GM12878 (cell line): ENCODE measurements around the gene TRAPPC6A. TPM values are rescaled to one million over a fixed set of nuclear protein-coding genes. Genes with fewer than 3 reads are reported as not detected.

Experiments
- ATAC-seq: fragments of 200-7000 bp; cut with Tn5 transposase; 3 replicates; pipeline ENCODE4 v1.9.1; 2020; ENCODE audit warnings: mild to moderate bottlenecking, moderate library complexity
- BruUV-seq: library from RNA; stranded (reverse); fragments of 400-500 nt; replicated peaks from 2 replicates; lab custom pipeline; 2021; lab: Mats Ljungman, UMichigan
- CTCF ChIA-PET: fragments of 300-600 bp; sonication (Branson Sonifier 250); formaldehyde crosslinking; extraction: SDS; loops from one replicate; lab custom pipeline; 2021; ENCODE audit warnings: inconsistent platforms; lab: Yijun Ruan, JAX
- POLR2A ChIA-PET: fragments of 350-600 bp; formaldehyde crosslinking; extraction: SDS; loops from one replicate; lab custom pipeline; 2021; ENCODE audit warnings: inconsistent platforms; lab: Charles Lee
- RAD21 ChIA-PET: fragments of 300-600 bp; sonication (Branson Sonifier 250); formaldehyde crosslinking; loops from one replicate; lab custom pipeline; 2023; ENCODE audit warnings: antibody characterized with exemption; ENCODE audit not compliant: unreplicated experiment; lab: Charles Lee
- SMC1A ChIA-PET: fragments of 300-600 bp; sonication (Branson Sonifier 250); formaldehyde crosslinking; loops from one replicate; lab custom pipeline; 2023; ENCODE audit not compliant: unreplicated experiment, uncharacterized antibody; lab: Charles Lee
- DNase-seq: peaks from one replicate; pipeline ENCODE4 v3.0.0-alpha.2; 2011; ENCODE audit warnings: low read depth, low spot score
- FAIRE-seq: peaks from 3 replicates; lab custom pipeline; 2011; peaks lifted over from hg19 to GRCh38; lab: Jason Lieb, UNC
- H2AFZ ChIP-seq: 2 replicates; pipeline ENCODE4 v1.6.0; 2011; ENCODE audit warnings: low read depth, low read length, control low read depth; ENCODE audit not compliant: control insufficient read depth
- H3K27ac ChIP-seq: 2 replicates; pipeline ENCODE4 v1.5.1; 2011; ENCODE audit warnings: control low read depth; ENCODE audit not compliant: control insufficient read depth, insufficient read depth
- H3K27me3 ChIP-seq, 2 experiments: replicated peaks in 1 of 2; 2 replicates each; pipeline versions ENCODE4 v1.6.0 to v1.6.1; 2011; ENCODE audit warnings: low read length in 1 of 2; ENCODE audit not compliant: control insufficient read depth in 2 of 2, insufficient read depth in 2 of 2
- H3K36me3 ChIP-seq, 2 experiments: 2 replicates each; pipeline ENCODE4 v1.5.1; 2011; ENCODE audit warnings: low read length in 1 of 2; ENCODE audit not compliant: control insufficient read depth in 2 of 2, insufficient read depth in 2 of 2
- H3K4me1 ChIP-seq: 2 replicates; pipeline ENCODE4 v1.6.1; 2011; ENCODE audit warnings: mild to moderate bottlenecking, low read length, moderate library complexity, mixed read lengths; ENCODE audit not compliant: control insufficient read depth, insufficient read depth
- H3K4me2 ChIP-seq: 2 replicates; pipeline ENCODE4 v1.6.0; 2011; ENCODE audit warnings: control low read depth; ENCODE audit not compliant: control insufficient read depth, insufficient read depth
- H3K4me3 ChIP-seq: fragments of 200-600 bp; sonication (generic); 2 replicates; pipeline ENCODE4 v1.5.1; 2016
- H3K79me2 ChIP-seq: 2 replicates; pipeline ENCODE4 v1.6.0; 2011; ENCODE audit warnings: low read length; ENCODE audit not compliant: control insufficient read depth, insufficient read depth
- H3K9ac ChIP-seq: 2 replicates; pipeline ENCODE4 v1.8.0; 2011; ENCODE audit warnings: low read length, control low read depth, mixed read lengths; ENCODE audit not compliant: control insufficient read depth, insufficient read depth
- H3K9me3 ChIP-seq: replicated peaks from 3 replicates; pipeline ENCODE4 v1.5.1; 2011; ENCODE audit warnings: mild to moderate bottlenecking, low read length; ENCODE audit not compliant: control insufficient read depth, insufficient read depth
- H4K20me1 ChIP-seq: 2 replicates; pipeline ENCODE4 v1.6.0; 2011; ENCODE audit not compliant: control insufficient read depth, insufficient read depth
- IKZF2 ChIP-seq, 2 experiments: fragments of 450-650 bp; IDR thresholded peaks; 2 replicates each; pipeline ENCODE4 v1.6.1; 2017; ENCODE audit warnings: mild to moderate bottlenecking in 2 of 2, moderate library complexity in 2 of 2
- KLF5 ChIP-seq: fragments of 450-650 bp; IDR thresholded peaks from 2 replicates; pipeline ENCODE4 v1.6.1; 2014; ENCODE audit warnings: mild to moderate bottlenecking; ENCODE audit not compliant: partially characterized antibody
- NBN ChIP-seq: fragments of 450-650 bp; IDR thresholded peaks from 2 replicates; pipeline ENCODE4 v1.6.1; 2016
- NFYA ChIP-seq: IDR thresholded peaks from 2 replicates; pipeline ENCODE4 v1.6.1; 2011; ENCODE audit warnings: low read depth, mild to moderate bottlenecking, low read length, improper control_type of control experiment, borderline replicate concordance
- PAX5 ChIP-seq: IDR thresholded peaks from 2 replicates; pipeline ENCODE4 v1.6.1; 2011; ENCODE audit warnings: low read depth, low read length, borderline replicate concordance
- POLR2A ChIP-seq: IDR thresholded peaks from 2 replicates; pipeline ENCODE4 v1.6.1; 2011; ENCODE audit warnings: low read depth, mild to moderate bottlenecking, low read length
- RAD21 ChIP-seq: IDR thresholded peaks from 2 replicates; pipeline ENCODE4 v1.6.1; 2011; ENCODE audit warnings: mild to moderate bottlenecking, low read depth, low read length, moderate library complexity; ENCODE audit not compliant: insufficient read depth
- SIX5 ChIP-seq: IDR thresholded peaks from 2 replicates; pipeline ENCODE4 v1.6.1; 2011; ENCODE audit warnings: mild to moderate bottlenecking, low read depth, low read length, moderate library complexity; ENCODE audit not compliant: severe bottlenecking
- SKIL ChIP-seq: fragments of 450-650 bp; IDR thresholded peaks from 2 replicates; pipeline ENCODE4 v1.6.1; 2017; ENCODE audit warnings: mild to moderate bottlenecking, low read depth, inconsistent platforms; ENCODE audit not compliant: poor library complexity, severe bottlenecking
- TCF3 ChIP-seq: IDR thresholded peaks from 2 replicates; pipeline ENCODE4 v1.6.1; 2012; ENCODE audit warnings: low read depth, mild to moderate bottlenecking, low read length, borderline replicate concordance; ENCODE audit not compliant: insufficient read depth
- WRNIP1 ChIP-seq: IDR thresholded peaks from 2 replicates; pipeline ENCODE4 v1.6.1; 2011; ENCODE audit warnings: low read depth, low read length, improper control_type of control experiment, borderline replicate concordance
- ZBTB4 ChIP-seq: fragments of 450-650 bp; formaldehyde crosslinking; IDR thresholded peaks from 2 replicates; pipeline ENCODE4 v1.4.0; 2022; ENCODE audit warnings: mild to moderate bottlenecking, moderate library complexity
- ZNF207 ChIP-seq: fragments of 450-650 bp; IDR thresholded peaks from 2 replicates; pipeline ENCODE4 v1.6.1; 2014; ENCODE audit warnings: antibody characterized with exemption, mild to moderate bottlenecking, borderline replicate concordance
- ZNF217 ChIP-seq: fragments of 450-650 bp; IDR thresholded peaks from 2 replicates; pipeline ENCODE4 v1.6.1; 2017; ENCODE audit warnings: antibody characterized with exemption, mild to moderate bottlenecking
- WGBS: methylation state at CpG from one replicate; pipeline ENCODE4 v1.1.6; 2016; ENCODE audit warnings: low lambda C conversion rate; ENCODE audit not compliant: insufficient replicate concordance, insufficient coverage; ENCODE audit errors: missing lambda C conversion rate; 5-methylcytosine and 5-hydroxymethylcytosine counted together
- in situ Hi-C: fragments of 300-500 bp; cut with MboI; formaldehyde crosslinking; loops from 9 replicates; pipeline ENCODE4 v1.14.3; 2018; ENCODE audit warnings: mixed read lengths
- intact Hi-C: fragments of 100-400 bp; cut with micrococcal nuclease; formaldehyde crosslinking; loops from one replicate; pipeline ENCODE4 v1.14.2; 2022; ENCODE audit not compliant: unreplicated experiment
- polyA plus RNA-seq, 11 experiments: library from polyadenylated mRNA; depleted of rRNA in 4 of 11; unstranded in 6 of 11; stranded (reverse) in 5 of 11; fragments of >200 nt; fragmentation: Nextera tagmentation in 4 of 11; fragmentation: Illumina TruSeq in 1 of 11; extraction: Ambion mirVana in 4 of 11; extraction: Trizol in 1 of 11; gene quantifications; 1 replicate in 1 of 11; 2 replicates in 10 of 11; pipeline versions ENCODE4 v1.2.1 to v1.2.3, GENCODE V29; 2011 to 2016; ENCODE audit warnings: inconsistent platforms in 2 of 11, missing spikeins in 2 of 11, low read depth in 1 of 11
- total RNA-seq, 4 experiments: library from RNA; depleted of rRNA in 3 of 4; stranded (reverse); fragments of >200 nt in 3 of 4; fragmentation: Illumina TruSeq in 1 of 4; extraction: Trizol in 1 of 4; gene quantifications; 2 replicates each; pipeline versions ENCODE4 v1.2.1 to v1.2.3, GENCODE V29; 2013 to 2021

TRAPPC6A gene
- total and polyA plus RNA-seq, 10 of the 15 experiments (the other 5 are each of a cell fraction or from before 2014, with no cell fraction given): 1.8 to 83.9 (median 35.8) TPM

DNA sequence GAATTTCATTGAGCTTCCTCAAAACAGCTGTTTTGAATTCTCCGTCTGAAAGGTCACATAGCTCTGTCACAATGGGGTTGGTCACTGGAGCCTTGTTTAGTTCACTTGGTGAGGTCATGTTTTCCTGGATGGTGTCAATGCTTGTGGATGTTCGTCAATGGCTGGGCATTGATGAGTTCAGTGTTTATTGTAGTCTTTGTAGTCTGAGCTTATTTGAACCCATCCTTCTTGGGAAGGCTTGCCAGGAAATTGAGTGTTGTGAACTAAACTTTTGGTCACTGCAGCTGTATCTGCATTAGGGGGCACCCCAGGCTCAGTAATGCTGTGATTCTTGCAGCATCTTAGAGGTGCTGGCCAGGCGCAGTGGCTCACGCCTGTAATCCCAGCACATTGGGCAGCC is 22.5 kb upstream of the TRAPPC6A start:
- ATAC-seq: no peak
- Histone ChIP-seq H2AFZ (no peak overlapping the region), H3K4me2 (no peak overlapping the region), H3K27me3 (no peaks in the 10 kb centered on the region), H3K9me3 (no peaks in the 10 kb centered on the region; the same call in 2 of the 3 replicates), H3K9ac (no peak overlapping the region), H3K79me2 (no peaks in the 10 kb centered on the region), H3K36me3 (no peaks in the 10 kb centered on the region), H4K20me1 (no peaks in the 10 kb centered on the region), H3K27ac (no peak overlapping the region), H3K4me3 (no peak overlapping the region), H3K4me1 (no peaks in the 10 kb centered on the region)
- intact Hi-C loops: no loop called here
- BruUV-seq: no TSS peak
- CTCF ChIA-PET: interaction anchor here (1.5 kb wide), 1 partner anchor 138 kb away, joined by 4 read pairs; no protein-coding TSS in a partner anchor
- POLR2A ChIA-PET: no interaction called here
- DNase-seq: no peak
- in situ Hi-C loops: no loop called here
- SMC1A ChIA-PET: interaction anchor here (0.8 to 1.2 kb wide), 2 partner anchors 49 to 60 kb away, joined by 3 read pairs; no protein-coding TSS in a partner anchor
- TF ChIP-seq RAD21 (0 out of 2 replicates have a peak, but pooled peaks have one; percentile 10), POLR2A (no peak), SIX5 (no peak), ZNF207 (no peak)
- WGBS: 79% methylated on average over 4 of the region's 4 CpGs
- RAD21 ChIA-PET: interaction anchor here (0.6 kb wide), 1 partner anchor 623 kb away, joined by 3 read pairs; no protein-coding TSS in a partner anchor
- FAIRE-seq: no peak

DNA sequence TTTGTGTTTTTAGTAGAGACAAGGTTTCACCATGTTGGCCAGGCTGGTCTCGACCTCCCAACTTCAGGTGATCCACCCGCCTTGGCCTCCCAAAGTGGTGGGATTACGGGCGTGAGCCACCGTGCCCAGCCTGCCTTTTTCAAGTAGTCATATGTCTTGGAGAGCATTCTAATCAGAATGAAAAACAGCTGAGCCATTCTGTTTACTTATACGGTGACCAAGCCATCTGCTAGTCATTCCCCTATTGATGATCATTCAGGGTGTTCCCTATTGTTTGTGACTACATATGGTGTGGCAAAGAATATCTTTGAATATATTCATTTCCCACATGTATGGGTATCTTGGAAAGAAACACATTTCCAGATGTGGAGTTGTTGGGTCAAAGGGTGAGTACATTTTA is 17.7 kb upstream of the TRAPPC6A start:
- FAIRE-seq (no peak), ATAC-seq (no peak), DNase-seq (no peak)
- no peak overlapping the region for H3K4me3 ChIP-seq
- H3K27ac ChIP-seq: no peak overlapping the region
- H3K9ac ChIP-seq: no peak overlapping the region
- no peak overlapping the region for H2AFZ ChIP-seq
- no peaks in the 10 kb centered on the region for H3K36me3 ChIP-seq
- intact Hi-C loops: no loop called here
- ChIA-PET CTCF (interaction anchor here (0.7 kb wide), 1 partner anchor 59 kb away, joined by 3 read pairs; no protein-coding TSS in a partner anchor), RAD21 (no interaction called here), POLR2A (no interaction called here), SMC1A (no interaction called here)
- H3K4me2 ChIP-seq: no peak overlapping the region
- WGBS: 35% methylated on average over 6 of the region's 6 CpGs
- no peaks in the 10 kb centered on the region for H3K4me1 ChIP-seq
- H3K79me2 ChIP-seq: no peaks in the 10 kb centered on the region
- no peaks in the 10 kb centered on the region for H3K9me3 ChIP-seq
- BruUV-seq: no TSS peak
- no peaks in the 10 kb centered on the region for H4K20me1 ChIP-seq
- H3K27me3 ChIP-seq: no peaks in the 10 kb centered on the region
- in situ Hi-C loops: no loop called here
- TF ChIP-seq IKZF2 (IDR thresholded peaks at IDR 0.05) (no peak), PAX5 (no peak), TCF3 (no peak), KLF5 (no peak), WRNIP1 (no peak), NBN (no peak), ZNF217 (no peak), SKIL (no peak), NFYA (no peak), ZBTB4 (CRISPR knock-in tag) (no peak)
